ENCODE measurements around the gene LEMD3.

GRCh38 chr12:65156366-65156841 lies 13.0 kb upstream of the LEMD3 start:
- TF ChIP-seq CTCF (IDR thresholded peaks at IDR 0.05): no peak
- TF ChIP-seq POLR2A (IDR thresholded peaks at IDR 0.05): no peak

Measured in vagina (tissue), 2 donors.